ENCODE results near the gene TMEM123. TPM values are rescaled to one million over a fixed set of nuclear protein-coding genes. Genes with fewer than 3 reads are reported as not detected.
"Not testable (repeated sequence)": the region's sequence is repeated elsewhere in the genome, so short reads cannot be mapped to it uniquely, and the experiment has no call there.

Gene TMEM123
- total RNA-seq, 2 experiments from 2014 or later = 490 to 493 TPM

DNA sequence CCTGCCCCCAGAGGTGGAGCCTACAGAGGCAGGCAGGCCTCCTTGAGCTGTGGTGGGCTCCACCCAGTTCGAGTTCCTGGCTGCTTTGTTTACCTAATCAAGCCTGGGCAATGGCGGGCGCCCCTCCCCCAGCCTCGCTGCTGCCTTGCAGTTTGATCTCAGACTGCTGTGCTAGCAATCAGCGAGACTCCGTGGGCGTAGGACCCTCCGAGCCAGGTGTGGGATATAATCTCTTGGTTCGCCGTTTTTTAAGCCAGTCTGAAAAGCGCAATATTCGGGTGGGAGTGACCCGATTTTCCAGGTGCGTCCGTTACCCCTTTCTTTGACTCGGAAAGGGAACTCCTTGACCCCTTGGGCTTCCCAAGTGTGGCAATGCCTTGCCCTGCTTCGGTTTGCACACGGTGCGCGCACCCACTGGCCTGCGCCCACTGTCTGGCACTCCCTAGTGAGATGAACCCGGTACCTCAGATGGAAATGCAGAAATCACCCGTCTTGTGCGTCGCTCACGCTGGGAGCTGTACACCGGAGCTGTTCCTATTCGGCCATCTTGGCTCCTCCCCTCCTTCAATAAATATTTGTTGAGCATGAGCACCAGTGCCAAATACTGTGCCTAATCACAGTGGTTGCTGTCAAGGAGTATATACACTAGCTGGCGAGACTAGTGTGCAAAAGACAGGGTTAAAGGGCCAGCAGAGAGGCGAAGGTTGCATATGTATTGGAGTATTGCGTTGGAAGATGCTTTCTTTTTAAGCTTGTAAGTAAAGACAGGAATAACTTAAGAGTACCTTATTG, 77.7 kb downstream of the TMEM123 start:
- not testable (repeated sequence) for H3K27ac Mint-ChIP-seq; DNase-seq; ATAC-seq (ENCODE audit: low read depth); H3K4me1 Mint-ChIP-seq; H3K27me3 Mint-ChIP-seq; H3K9me3 Mint-ChIP-seq
- Mint-ChIP-seq H3K36me3 (peaks cover 39% of the 10 kb centered on the region), H3K4me3 (peak overlapping the region; percentile 8)
- POLR2A ChIA-PET = interaction anchor here (1.2 kb wide), 1 partner anchor 20 kb away, joined by 6 read pairs; no protein-coding TSS in a partner anchor

GRCh38 chr11:102368472-102368871, 84.1 kb downstream of the TMEM123 start:
- Mint-ChIP-seq H3K4me1 (peaks cover 12% of the 10 kb centered on the region), H3K4me3 (no peak overlapping the region), H3K36me3 (peaks cover 37% of the 10 kb centered on the region), H3K27ac (no peak overlapping the region), H3K27me3 (no peaks in the 10 kb centered on the region), H3K9me3 (no peaks in the 10 kb centered on the region)
- ATAC-seq (ENCODE audit: low read depth) (no peak), DNase-seq (no peak)
- POLR2A ChIA-PET = no interaction called here

- Mint-ChIP-seq H3K9me3 (no peaks in the 10 kb centered on the region), H3K27me3 (no peaks in the 10 kb centered on the region), H3K36me3 (peaks cover 38% of the 10 kb centered on the region), H3K4me3 (no peak overlapping the region), H3K27ac (peak overlapping the region; percentile 62), H3K4me1 (peaks cover 14% of the 10 kb centered on the region)
- POLR2A ChIA-PET = interaction anchor here (0.6 kb wide), 1 partner anchor 88 kb away, joined by 4 read pairs; no protein-coding TSS in a partner anchor
- DNase-seq (no peak), ATAC-seq (ENCODE audit: low read depth) (peak; percentile 67)
Observed at GRCh38 chr11:102367364-102367763, 85.2 kb downstream of the TMEM123 start.

DNA sequence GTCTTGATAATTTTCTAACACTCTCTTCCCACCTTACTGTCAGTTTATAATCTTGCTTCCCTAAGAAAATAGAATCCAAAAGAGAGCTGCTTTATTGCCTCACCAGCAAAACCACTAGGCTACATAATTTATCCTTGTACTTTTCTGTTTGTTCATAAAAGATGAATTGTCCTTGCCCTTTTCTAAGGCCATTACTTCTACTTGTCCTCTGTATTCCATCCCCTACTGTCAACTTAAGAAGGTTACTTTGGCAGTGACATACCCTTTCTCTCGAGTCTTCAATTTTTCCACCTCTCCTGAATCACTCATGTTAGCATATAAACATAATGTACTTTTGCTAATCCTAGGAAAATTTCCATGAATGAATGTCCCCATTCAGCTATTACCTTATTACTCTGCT, 87.6 kb downstream of the TMEM123 start:
- Mint-ChIP-seq H3K4me3 (no peak overlapping the region), H3K36me3 (peaks cover 43% of the 10 kb centered on the region), H3K4me1 (peaks cover 25% of the 10 kb centered on the region), H3K9me3 (no peaks in the 10 kb centered on the region), H3K27ac (no peak overlapping the region), H3K27me3 (no peaks in the 10 kb centered on the region)
- POLR2A ChIA-PET = no interaction called here
- DNase-seq = no peak
- no peak for ATAC-seq (ENCODE audit: low read depth)

GRCh38 chr11:102361086-102362031, 91.2 kb downstream of the TMEM123 start:
- H3K27me3 Mint-ChIP-seq = no peaks in the 10 kb centered on the region
- ATAC-seq (ENCODE audit: low read depth) (peak; percentile 85), DNase-seq (peak; percentile 53)
- peaks cover 30% of the 10 kb centered on the region for H3K4me1 Mint-ChIP-seq
- peaks cover 2% of the 10 kb centered on the region for H3K9me3 Mint-ChIP-seq
- peak overlapping the region; percentile 80 for H3K27ac Mint-ChIP-seq
- H3K4me3 Mint-ChIP-seq = peak overlapping the region; percentile 60
- POLR2A ChIA-PET = interaction anchor here (0.7 to 2.0 kb wide), 3 partner anchors 10 to 91 kb away, joined by 3 to 7 read pairs (median 3); partner anchors contain the start of gene BIRC2
- peaks cover 61% of the 10 kb centered on the region for H3K36me3 Mint-ChIP-seq

- peak overlapping the region; percentile 80 for H3K27ac Mint-ChIP-seq
- peak overlapping the region; percentile 60 for H3K4me3 Mint-ChIP-seq
- peaks cover 2% of the 10 kb centered on the region for H3K9me3 Mint-ChIP-seq
- peaks cover 63% of the 10 kb centered on the region for H3K36me3 Mint-ChIP-seq
- peaks cover 30% of the 10 kb centered on the region for H3K4me1 Mint-ChIP-seq
- H3K27me3 Mint-ChIP-seq = no peaks in the 10 kb centered on the region
- no peak for DNase-seq
- POLR2A ChIA-PET = interaction anchor here (2.0 kb wide), 1 partner anchor 91 kb away, joined by 7 read pairs; no protein-coding TSS in a partner anchor
- no peak for ATAC-seq (ENCODE audit: low read depth)
Observed at GRCh38 chr11:102360681-102361080, 91.9 kb downstream of the TMEM123 start.

DNA sequence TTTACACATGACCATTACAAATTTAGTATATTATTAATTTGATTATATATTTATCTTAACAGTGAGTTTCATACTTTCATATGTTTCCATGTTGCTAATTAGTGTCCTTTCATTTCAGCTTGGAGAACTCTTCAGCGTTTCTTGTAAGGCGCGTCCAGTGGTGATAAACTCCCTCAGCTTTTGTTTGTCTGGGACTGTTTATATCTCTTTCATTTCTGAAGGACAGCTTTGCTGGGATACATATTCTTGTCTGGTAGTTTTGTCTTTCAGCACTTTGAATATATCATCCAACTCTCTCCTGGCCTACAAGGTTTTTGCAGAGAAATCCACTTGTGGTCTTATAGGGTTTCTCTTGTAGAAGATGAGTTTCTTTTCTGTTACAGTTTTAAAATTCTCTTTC, 93.2 kb downstream of the TMEM123 start:
- Mint-ChIP-seq H3K27me3 (no peaks in the 10 kb centered on the region), H3K4me1 (peaks cover 30% of the 10 kb centered on the region), H3K9me3 (peaks cover 3% of the 10 kb centered on the region), H3K4me3 (no peak overlapping the region), H3K27ac (no peak overlapping the region), H3K36me3 (peaks cover 63% of the 10 kb centered on the region)
- POLR2A ChIA-PET = no interaction called here
- no peak for DNase-seq
- ATAC-seq (ENCODE audit: low read depth) = no peak

GRCh38 chr11:102357116-102357515, 95.4 kb downstream of the TMEM123 start:
- POLR2A ChIA-PET = no interaction called here
- H3K4me1 Mint-ChIP-seq = peaks cover 28% of the 10 kb centered on the region

GRCh38 chr11:102347462-102348370, 104.8 kb downstream of the TMEM123 start:
- peaks cover 26% of the 10 kb centered on the region for H3K4me1 Mint-ChIP-seq
- H3K4me3 Mint-ChIP-seq = peak overlapping the region; percentile 97
- POLR2A ChIA-PET = interaction anchor here (0.8 to 1.6 kb wide), 3 partner anchors 14 to 148 kb away, joined by 3 to 5 read pairs (median 3); no protein-coding TSS in a partner anchor
- peak; percentile 8 for ATAC-seq (ENCODE audit: low read depth)
- H3K9me3 Mint-ChIP-seq = no peaks in the 10 kb centered on the region
- peak overlapping the region; percentile 98 for H3K27ac Mint-ChIP-seq
- H3K36me3 Mint-ChIP-seq = peaks cover 20% of the 10 kb centered on the region
- H3K27me3 Mint-ChIP-seq = no peaks in the 10 kb centered on the region
- DNase-seq = no peak

More at GRCh38 chr11:102357116-102357515, 95.4 kb downstream of the TMEM123 start:
- Mint-ChIP-seq H3K9me3 (peaks cover 3% of the 10 kb centered on the region), H3K36me3 (peaks cover 64% of the 10 kb centered on the region), H3K27ac (peak overlapping the region; percentile 49), H3K27me3 (no peaks in the 10 kb centered on the region), H3K4me3 (no peak overlapping the region)
- ATAC-seq (ENCODE audit: low read depth) (no peak), DNase-seq (no peak)

- DNase-seq (peak; percentile 99), ATAC-seq (ENCODE audit: low read depth) (peak; percentile 97)
- Mint-ChIP-seq H3K9me3 (no peaks in the 10 kb centered on the region), H3K4me1 (peaks cover 28% of the 10 kb centered on the region), H3K27ac (peak within 1 kb of the TSS; percentile 98), H3K4me3 (peak within 1 kb of the TSS; percentile 97), H3K27me3 (no peaks in the 10 kb centered on the region), H3K36me3 (peaks cover 19% of the 10 kb centered on the region)
- POLR2A ChIA-PET = interaction anchor here (0.8 to 1.6 kb wide), 3 partner anchors 15 to 149 kb away, joined by 3 to 5 read pairs (median 3); no protein-coding TSS in a partner anchor
Observed at GRCh38 chr11:102346748-102347461, 105.7 kb downstream of the TMEM123 start, which contains the start of gene BIRC2. Gene BIRC2, plus strand, starts transcription at chr11:102347214. Its CDS starts 2,641 bp downstream, at chr11:102349855.

GRCh38 chr11:102346456-102346747, 106.2 kb downstream of the TMEM123 start:
- H3K9me3 Mint-ChIP-seq = no peaks in the 10 kb centered on the region
- peak overlapping the region; percentile 97 for H3K4me3 Mint-ChIP-seq
- peaks cover 29% of the 10 kb centered on the region for H3K4me1 Mint-ChIP-seq
- no peaks in the 10 kb centered on the region for H3K27me3 Mint-ChIP-seq
- peaks cover 15% of the 10 kb centered on the region for H3K36me3 Mint-ChIP-seq
- ATAC-seq (ENCODE audit: low read depth) (no peak), DNase-seq (no peak)
- H3K27ac Mint-ChIP-seq = peak overlapping the region; percentile 98
- POLR2A ChIA-PET = interaction anchor here (1.6 kb wide), 1 partner anchor 105 kb away, joined by 5 read pairs; no protein-coding TSS in a partner anchor

Measured in activated naive CD8-positive, alpha-beta T cell treated with anti-CD3 and anti-CD28 coated beads, Interleukin-2, amount 10 ng/mL, durations not matched to agents 7 days and 5 days (primary cell).